ENCODE results near the gene LRRC4C. TPM values are rescaled to one million over a fixed set of nuclear protein-coding genes. Genes with fewer than 3 reads are reported as not detected.
"Not testable (repeated sequence)": the region's sequence is repeated elsewhere in the genome, so short reads cannot be mapped to it uniquely, and the experiment has no call there.

Gene LRRC4C
- total RNA-seq, 1 donor from 2014 or later = not detected

- no peak for DNase-seq (ENCODE audit: low spot score)
- H3K36me3 Mint-ChIP-seq (ENCODE audit: low read depth) = no peaks in the 10 kb centered on the region
- H3K9me3 Mint-ChIP-seq = peaks cover 20% of the 10 kb centered on the region
- no peak overlapping the region for H3K4me3 Mint-ChIP-seq
- no peak overlapping the region for H3K27ac Mint-ChIP-seq
- intact Hi-C loops (cut with micrococcal nuclease) = no loop called here
- H3K27me3 Mint-ChIP-seq (ENCODE audit: insufficient read depth) = no peaks in the 10 kb centered on the region
- H3K4me1 Mint-ChIP-seq (ENCODE audit: low read depth) = no peaks in the 10 kb centered on the region
Observed at GRCh38 chr11:41045266-41045665, 414.2 kb downstream of the LRRC4C start.

- peaks cover 23% of the 10 kb centered on the region for H3K9me3 Mint-ChIP-seq
- H3K27me3 Mint-ChIP-seq (ENCODE audit: insufficient read depth) = no peaks in the 10 kb centered on the region
- no peak for DNase-seq (ENCODE audit: low spot score)
- H3K36me3 Mint-ChIP-seq (ENCODE audit: low read depth) = no peaks in the 10 kb centered on the region
- H3K4me3 Mint-ChIP-seq = no peak overlapping the region
- no peak overlapping the region for H3K27ac Mint-ChIP-seq
- H3K4me1 Mint-ChIP-seq (ENCODE audit: low read depth) = no peaks in the 10 kb centered on the region
- intact Hi-C loops (cut with micrococcal nuclease) = no loop called here
Observed at GRCh38 chr11:41044747-41045146, 414.7 kb downstream of the LRRC4C start.

- no peaks in the 10 kb centered on the region for H3K36me3 Mint-ChIP-seq (ENCODE audit: low read depth)
Observed at GRCh38 chr11:41042688-41043087, 416.8 kb downstream of the LRRC4C start.

GRCh38 chr11:41040474-41040873 lies 419.0 kb downstream of the LRRC4C start:
- no peak for DNase-seq (ENCODE audit: low spot score)
- H3K27ac Mint-ChIP-seq = no peak overlapping the region
- H3K27me3 Mint-ChIP-seq (ENCODE audit: insufficient read depth) = no peaks in the 10 kb centered on the region
- H3K4me1 Mint-ChIP-seq (ENCODE audit: low read depth) = no peaks in the 10 kb centered on the region
- H3K36me3 Mint-ChIP-seq (ENCODE audit: low read depth) = no peaks in the 10 kb centered on the region
- H3K9me3 Mint-ChIP-seq = peaks cover 13% of the 10 kb centered on the region
- intact Hi-C loops (cut with micrococcal nuclease) = no loop called here
- no peak overlapping the region for H3K4me3 Mint-ChIP-seq

More at GRCh38 chr11:41042688-41043087, 416.8 kb downstream of the LRRC4C start:
- Mint-ChIP-seq H3K9me3 (peaks cover 13% of the 10 kb centered on the region), H3K4me3 (no peak overlapping the region), H3K27me3 (ENCODE audit: insufficient read depth) (no peaks in the 10 kb centered on the region), H3K27ac (no peak overlapping the region), H3K4me1 (ENCODE audit: low read depth) (no peaks in the 10 kb centered on the region)
- intact Hi-C loops (cut with micrococcal nuclease) = no loop called here
- DNase-seq (ENCODE audit: low spot score) = no peak

GRCh38 chr11:41039592-41039991 lies 419.9 kb downstream of the LRRC4C start:
- no peak overlapping the region for H3K4me3 Mint-ChIP-seq
- H3K4me1 Mint-ChIP-seq (ENCODE audit: low read depth) = no peaks in the 10 kb centered on the region
- H3K27me3 Mint-ChIP-seq (ENCODE audit: insufficient read depth) = no peaks in the 10 kb centered on the region

GRCh38 chr11:41031551-41032060 lies 427.8 kb downstream of the LRRC4C start:
- H3K4me1 Mint-ChIP-seq (ENCODE audit: low read depth) = no peaks in the 10 kb centered on the region
- H3K4me3 Mint-ChIP-seq = no peak overlapping the region
- no peak for DNase-seq (ENCODE audit: low spot score)
- H3K36me3 Mint-ChIP-seq (ENCODE audit: low read depth) = no peaks in the 10 kb centered on the region
- no peak overlapping the region for H3K27ac Mint-ChIP-seq
- H3K9me3 Mint-ChIP-seq = peaks cover 8% of the 10 kb centered on the region
- no peaks in the 10 kb centered on the region for H3K27me3 Mint-ChIP-seq (ENCODE audit: insufficient read depth)
- intact Hi-C loops (cut with micrococcal nuclease) = no loop called here

More at GRCh38 chr11:41039592-41039991, 419.9 kb downstream of the LRRC4C start:
- H3K36me3 Mint-ChIP-seq (ENCODE audit: low read depth) = no peaks in the 10 kb centered on the region
- intact Hi-C loops (cut with micrococcal nuclease) = no loop called here
- no peak for DNase-seq (ENCODE audit: low spot score)
- H3K9me3 Mint-ChIP-seq = peaks cover 7% of the 10 kb centered on the region
- H3K27ac Mint-ChIP-seq = no peak overlapping the region

GRCh38 chr11:41020259-41020658 lies 439.2 kb downstream of the LRRC4C start:
- Mint-ChIP-seq H3K36me3 (ENCODE audit: low read depth) (no peaks in the 10 kb centered on the region), H3K4me3 (no peak overlapping the region), H3K9me3 (peaks cover 22% of the 10 kb centered on the region), H3K4me1 (ENCODE audit: low read depth) (no peaks in the 10 kb centered on the region), H3K27ac (no peak overlapping the region), H3K27me3 (ENCODE audit: insufficient read depth) (no peaks in the 10 kb centered on the region)
- intact Hi-C loops (cut with micrococcal nuclease) = no loop called here
- no peak for DNase-seq (ENCODE audit: low spot score)

- H3K27me3 Mint-ChIP-seq (ENCODE audit: insufficient read depth); H3K4me3 Mint-ChIP-seq; DNase-seq (ENCODE audit: low spot score); H3K27ac Mint-ChIP-seq; H3K36me3 Mint-ChIP-seq (ENCODE audit: low read depth); intact Hi-C loops (cut with micrococcal nuclease); H3K4me1 Mint-ChIP-seq (ENCODE audit: low read depth): not testable (repeated sequence)
- H3K9me3 Mint-ChIP-seq = peaks cover 23% of the 10 kb centered on the region
Observed at GRCh38 chr11:41019666-41020065, 439.8 kb downstream of the LRRC4C start.

GRCh38 chr11:41018224-41018623 lies 441.2 kb downstream of the LRRC4C start:
- peaks cover 30% of the 10 kb centered on the region for H3K9me3 Mint-ChIP-seq
- intact Hi-C loops (cut with micrococcal nuclease) = no loop called here
- H3K27me3 Mint-ChIP-seq (ENCODE audit: insufficient read depth) = no peaks in the 10 kb centered on the region
- no peak overlapping the region for H3K27ac Mint-ChIP-seq
- DNase-seq (ENCODE audit: low spot score) = no peak
- no peaks in the 10 kb centered on the region for H3K36me3 Mint-ChIP-seq (ENCODE audit: low read depth)
- H3K4me1 Mint-ChIP-seq (ENCODE audit: low read depth) = no peaks in the 10 kb centered on the region
- no peak overlapping the region for H3K4me3 Mint-ChIP-seq

- no peak for DNase-seq (ENCODE audit: low spot score)
- Mint-ChIP-seq H3K9me3 (peaks cover 25% of the 10 kb centered on the region), H3K4me1 (ENCODE audit: low read depth) (no peaks in the 10 kb centered on the region), H3K27ac (no peak overlapping the region), H3K27me3 (ENCODE audit: insufficient read depth) (no peaks in the 10 kb centered on the region), H3K4me3 (no peak overlapping the region), H3K36me3 (ENCODE audit: low read depth) (no peaks in the 10 kb centered on the region)
- intact Hi-C loops (cut with micrococcal nuclease) = no loop called here
Observed at GRCh38 chr11:41010361-41011050, 448.9 kb downstream of the LRRC4C start.

GRCh38 chr11:41005986-41006385 lies 453.5 kb downstream of the LRRC4C start:
- Mint-ChIP-seq H3K27ac (no peak overlapping the region), H3K4me1 (ENCODE audit: low read depth) (no peaks in the 10 kb centered on the region), H3K9me3 (peaks cover 27% of the 10 kb centered on the region), H3K27me3 (ENCODE audit: insufficient read depth) (no peaks in the 10 kb centered on the region), H3K36me3 (ENCODE audit: low read depth) (no peaks in the 10 kb centered on the region), H3K4me3 (no peak overlapping the region)
- intact Hi-C loops (cut with micrococcal nuclease) = no loop called here
- DNase-seq (ENCODE audit: low spot score) = no peak

- no peaks in the 10 kb centered on the region for H3K36me3 Mint-ChIP-seq (ENCODE audit: low read depth)
- no peaks in the 10 kb centered on the region for H3K27me3 Mint-ChIP-seq (ENCODE audit: insufficient read depth)
- intact Hi-C loops (cut with micrococcal nuclease) = no loop called here
- DNase-seq (ENCODE audit: low spot score) = no peak
- H3K9me3 Mint-ChIP-seq = peaks cover 30% of the 10 kb centered on the region
- no peaks in the 10 kb centered on the region for H3K4me1 Mint-ChIP-seq (ENCODE audit: low read depth)
- no peak overlapping the region for H3K27ac Mint-ChIP-seq
- no peak overlapping the region for H3K4me3 Mint-ChIP-seq
Observed at GRCh38 chr11:41003339-41004282, 455.8 kb downstream of the LRRC4C start.

GRCh38 chr11:40998920-40999319 lies 460.5 kb downstream of the LRRC4C start:
- no peak for DNase-seq (ENCODE audit: low spot score)
- Mint-ChIP-seq H3K27ac (no peak overlapping the region), H3K9me3 (peaks cover 32% of the 10 kb centered on the region), H3K4me1 (ENCODE audit: low read depth) (no peaks in the 10 kb centered on the region), H3K27me3 (ENCODE audit: insufficient read depth) (no peaks in the 10 kb centered on the region), H3K36me3 (ENCODE audit: low read depth) (no peaks in the 10 kb centered on the region), H3K4me3 (no peak overlapping the region)
- intact Hi-C loops (cut with micrococcal nuclease) = no loop called here
